Heart right ventricle (tissue), 16 donors: ENCODE data around the gene CSNK2B. TPM values are rescaled to one million over a fixed set of nuclear protein-coding genes. Genes with fewer than 3 reads are reported as not detected.

Experiments
- ATAC-seq, 8 donors: fragments of 200-7000 bp; cut with Tn5 transposase; one replicate each; pipeline ENCODE4 v1.9.1; 2020; ENCODE audit warnings: mild to moderate bottlenecking in 8 of 8, moderate library complexity in 8 of 8, moderate number of reproducible peaks in 1 of 8
- DNase-seq, 2 donors: peaks; one replicate each; pipeline ENCODE4 v3.0.0-alpha.2; 2020
- H3K27ac ChIP-seq, 10 donors: fragments of 200-600 bp; sonication (generic) in 2 of 10; one replicate each; pipeline versions ENCODE4 v1.5.0 to v1.8.0; 2020 to 2022; ENCODE audit warnings: mild to moderate bottlenecking in 3 of 10
- H3K27me3 ChIP-seq, 7 donors: fragments of 200-600 bp; one replicate each; pipeline ENCODE4 v1.8.0; 2021 to 2022; ENCODE audit warnings: mild to moderate bottlenecking in 2 of 7
- H3K36me3 ChIP-seq, 9 donors: fragments of 200-600 bp; sonication (generic) in 1 of 9; one replicate each; pipeline versions ENCODE4 v1.5.0 to v1.8.0; 2020 to 2022; ENCODE audit warnings: mild to moderate bottlenecking in 2 of 9
- H3K4me1 ChIP-seq, 9 donors: fragments of 200-600 bp; sonication (generic) in 1 of 9; one replicate each; pipeline versions ENCODE4 v1.5.0 to v1.8.0; 2020 to 2022; ENCODE audit warnings: mild to moderate bottlenecking in 4 of 9
- H3K4me3 ChIP-seq, 10 donors: fragments of 200-600 bp; sonication (generic) in 2 of 10; one replicate each; pipeline versions ENCODE4 v1.5.0 to v1.8.0; 2020 to 2022; ENCODE audit warnings: mild to moderate bottlenecking in 7 of 10, moderate library complexity in 2 of 10
- H3K9me3 ChIP-seq, 11 donors: fragments of 200-600 bp in 10 of 11; sonication (generic) in 2 of 11; one replicate each; pipeline versions ENCODE4 v1.5.0 to v1.8.0; 2013 to 2022; ENCODE audit warnings: mild to moderate bottlenecking in 2 of 11, control low read depth in 1 of 11, moderate library complexity in 1 of 11
- CTCF ChIP-seq, 9 donors: fragments of 200-600 bp; sonication (generic) in 2 of 9; IDR thresholded peaks; one replicate each; pipeline versions ENCODE4 v1.5.0 to v1.8.0; 2021 to 2022; ENCODE audit warnings: antibody characterized with exemption in 9 of 9, mild to moderate bottlenecking in 5 of 9, moderate library complexity in 1 of 9
- WGBS, 2 donors: extraction: QIAGEN DNeasy Blood & Tissue Kit; methylation state at CpG; one replicate each; pipeline ENCODE4 v1.1.7; 2013; ENCODE audit warnings: inconsistent platforms in 1 of 2; 5-methylcytosine and 5-hydroxymethylcytosine counted together
- intact Hi-C, 10 donors: fragments of 100-400 bp; cut with DNase I; formaldehyde crosslinking; loops; one replicate each; pipeline versions ENCODE4 v1.11.1 to v1.14.2; 2022
- polyA plus RNA-seq, 2 donors: library from polyadenylated mRNA; stranded (reverse); fragments of 200-250 nt; gene quantifications; one replicate each; pipeline ENCODE4 v1.2.3, GENCODE V29; 2013
- total RNA-seq, 10 donors: library from RNA; stranded (reverse); fragmentation: NEBNext Ultra II Directional in 3 of 10; extraction: Animal tissue kit (Norgen Biotek cat#: 25700) in 3 of 10; gene quantifications; one replicate each; pipeline versions ENCODE4 v1.2.1 to v1.2.4, GENCODE V29; 2021 to 2023
- donor health status: Arrhythmogenic right ventricular cardiomyopathy.
- donor health status: ischemic (EF 13 %, LVEDD 7.1; RV severe dilation, severe dysfunction).
- donor health status: healthy with polysubstance abuse.
- donor health status: DM: no; HTN: yes; CAD: no.
- donor health status: DM: no; HTN: no; CAD: no.
- donor health status: ischemic (EF 25% LVEDD 6.9; RV normal size, moderate dysfunction).
- donor health status: ischemic (EF 25% LVEDD 5.7; RV mildly dilated, moderate dysfunction).
- donor health status: healthy.
- donor health status: DM: yes; HTN: yes; CAD: no.
- donor health status: Ischemic cardiomyopathy.
- donor health status: ischemic (EF 35%, LVEDD 5.7; RV mildly dilated, moderate dysfunction).
- donor health status: nonischemic (EF 11% LVEDD 7.7; RV severe dilation, severe dysfunction).
- donor health status: DM: yes; HTN: yes; CAD: no.
- donor health status: PGD.
- donor health status: ischemic (EF 29% LVEDD 5.4; RV normal size, mild dysfunction).
- donor health status: nonischemic (EF 23%, LVEDD 6.1; RV moderate dilation, normal function).

CSNK2B gene
- total and polyA plus RNA-seq, 12 donors = 101 to 199 (median 115) TPM

GRCh38 chr6:31632279-31632946 lies 33.5 kb upstream of the CSNK2B start:
- Histone ChIP-seq H3K36me3 (peaks cover 0 to 100% (median 88%) of the 10 kb centered on the region in 9 donors), H3K4me3 (no peak overlapping the region), H3K4me1 (peaks cover 0 to 3% (median 0%) of the 10 kb centered on the region in 9 donors), H3K9me3 (no peaks in the 10 kb centered on the region), H3K27me3 (no peaks in the 10 kb centered on the region), H3K27ac (no peak overlapping the region)
- TF ChIP-seq CTCF (IDR thresholded peaks at IDR 0.05) = no peak
- ATAC-seq (peak in 3 of 8 donors; percentile 2 to 7 (median 2)), DNase-seq (no peak)
- 90 to 91% methylated on average over 26 of the region's 26 CpGs for WGBS, 2 donors
- intact Hi-C loops = no loop called here

- no peak for TF ChIP-seq CTCF (IDR thresholded peaks at IDR 0.05)
- Histone ChIP-seq H3K27ac (no peak overlapping the region), H3K27me3 (no peaks in the 10 kb centered on the region), H3K4me1 (peaks cover 0 to 9% (median 0%) of the 10 kb centered on the region in 9 donors), H3K36me3 (peaks cover 0 to 100% (median 87%) of the 10 kb centered on the region in 9 donors), H3K4me3 (no peak overlapping the region), H3K9me3 (no peaks in the 10 kb centered on the region)
- ATAC-seq (no peak), DNase-seq (no peak)
- intact Hi-C loops = no loop called here
- WGBS, 2 donors = 83 to 85% methylated on average over 7 of the region's 7 CpGs
These were observed 32.4 kb upstream of the CSNK2B start for GRCh38 chr6:31633447-31633846.

- Histone ChIP-seq H3K9me3 (no peaks in the 10 kb centered on the region), H3K27me3 (no peaks in the 10 kb centered on the region), H3K27ac (no peak overlapping the region), H3K36me3 (peaks cover 0 to 100% (median 86%) of the 10 kb centered on the region in 9 donors), H3K4me3 (no peak overlapping the region), H3K4me1 (peaks cover 0 to 9% (median 0%) of the 10 kb centered on the region in 9 donors)
- DNase-seq = no peak
- ATAC-seq = no peak
- no peak for TF ChIP-seq CTCF (IDR thresholded peaks at IDR 0.05)
- 91 to 94% methylated on average over 3 of the region's 3 CpGs for WGBS, 2 donors
- intact Hi-C loops = no loop called here
These were observed 31.7 kb upstream of the CSNK2B start for GRCh38 chr6:31634131-31634530.

GRCh38 chr6:31634969-31635575 lies 30.8 kb upstream of the CSNK2B start:
- Histone ChIP-seq H3K4me1 (peaks cover 0 to 9% (median 0%) of the 10 kb centered on the region in 9 donors), H3K9me3 (no peaks in the 10 kb centered on the region), H3K27ac (peak overlapping the region in 1 of 10 donors; percentile 9), H3K4me3 (no peak overlapping the region), H3K27me3 (no peaks in the 10 kb centered on the region), H3K36me3 (peaks cover 0 to 100% (median 86%) of the 10 kb centered on the region in 9 donors)
- intact Hi-C loops = no loop called here
- TF ChIP-seq CTCF (IDR thresholded peaks at IDR 0.05) = no peak
- 81 to 83% methylated on average over 11 of the region's 11 CpGs for WGBS, 2 donors
- no peak for ATAC-seq
- no peak for DNase-seq
